Stimulated activated CD4-positive, alpha-beta T cell treated with anti-CD3 and anti-CD28 coated beads, Interleukin-15, amount 100 ng/mL, for 24 hours (primary cell): ENCODE results near the gene ST8SIA5.

Experiments
- DNase-seq: peaks from one replicate; pipeline ENCODE4 v3.0.0-alpha.2; 2020

ST8SIA5 gene

GRCh38 chr18:46738491-46738890 is 18.4 kb downstream of the ST8SIA5 start:
- no peak for DNase-seq

- DNase-seq = no peak
These were observed 20.1 kb downstream of the ST8SIA5 start for GRCh38 chr18:46736736-46737135.

- DNase-seq = no peak
These were observed 20.7 kb downstream of the ST8SIA5 start for GRCh38 chr18:46736135-46736534.

GRCh38 chr18:46734981-46735380 is 21.9 kb downstream of the ST8SIA5 start:
- no peak for DNase-seq

- DNase-seq = no peak
These were observed 23.0 kb downstream of the ST8SIA5 start for GRCh38 chr18:46733872-46734271.

GRCh38 chr18:46732801-46733200 is 24.1 kb downstream of the ST8SIA5 start:
- no peak for DNase-seq

- no peak for DNase-seq
These were observed 24.7 kb downstream of the ST8SIA5 start for GRCh38 chr18:46732201-46732600.

- DNase-seq = no peak
These were observed 25.5 kb downstream of the ST8SIA5 start for GRCh38 chr18:46731316-46731715.

GRCh38 chr18:46728219-46728930 is 28.5 kb downstream of the ST8SIA5 start:
- no peak for DNase-seq

GRCh38 chr18:46727177-46727576 is 29.7 kb downstream of the ST8SIA5 start:
- no peak for DNase-seq

GRCh38 chr18:46725310-46725709 is 31.5 kb downstream of the ST8SIA5 start:
- DNase-seq = no peak

GRCh38 chr18:46723856-46724415 is 32.9 kb downstream of the ST8SIA5 start:
- no peak for DNase-seq

GRCh38 chr18:46722051-46722450 is 34.8 kb downstream of the ST8SIA5 start:
- DNase-seq = no peak

- no peak for DNase-seq
These were observed 35.5 kb downstream of the ST8SIA5 start for GRCh38 chr18:46721331-46721730.

- DNase-seq = no peak
These were observed 36.3 kb downstream of the ST8SIA5 start for GRCh38 chr18:46720521-46720920.

GRCh38 chr18:46720092-46720491 is 36.8 kb downstream of the ST8SIA5 start:
- no peak for DNase-seq

- no peak for DNase-seq
These were observed 37.5 kb downstream of the ST8SIA5 start for GRCh38 chr18:46719388-46719787.

- DNase-seq = no peak
These were observed 38.1 kb downstream of the ST8SIA5 start for GRCh38 chr18:46718501-46719341.

GRCh38 chr18:46716827-46717226 is 40.0 kb downstream of the ST8SIA5 start:
- no peak for DNase-seq

- no peak for DNase-seq
These were observed 40.5 kb downstream of the ST8SIA5 start for GRCh38 chr18:46716336-46716735.

GRCh38 chr18:46715062-46715461 is 41.8 kb downstream of the ST8SIA5 start:
- no peak for DNase-seq

- DNase-seq = no peak
These were observed 44.4 kb downstream of the ST8SIA5 start for GRCh38 chr18:46712406-46712805.

GRCh38 chr18:46711444-46711863 is 45.4 kb downstream of the ST8SIA5 start:
- no peak for DNase-seq

- DNase-seq = no peak
These were observed 49.9 kb downstream of the ST8SIA5 start for GRCh38 chr18:46706968-46707367.
